ENCODE measurements around the gene CCDC150. TPM values are rescaled to one million over a fixed set of nuclear protein-coding genes. Genes with fewer than 3 reads are reported as not detected.

Gene CCDC150
- total RNA-seq, 1 experiment from 2014 or later: 29.2 TPM

- POLR2A ChIA-PET: no interaction called here
Measured at GRCh38 chr2:196737046-196737445, 97.5 kb downstream of the CCDC150 start.

GRCh38 chr2:196739031-196739430, 99.5 kb downstream of the CCDC150 start:
- H3K36me3 ChIP-seq (ENCODE audit: control insufficient read depth in 1 of 2, insufficient read depth in 2 of 2, low read length in 2 of 2): 0 out of 4 replicates have a peak, but pooled peaks cover 0 to 3% of the 10 kb centered on the region in 2 experiments
- POLR2A ChIA-PET: interaction anchor here (1.1 kb wide), 1 partner anchor 9 kb away, joined by 4 read pairs; no protein-coding TSS in a partner anchor
- H3K9me2 ChIP-seq (ENCODE audit: insufficient read depth): no peaks in the 10 kb centered on the region
- H3K9me3 ChIP-seq (ENCODE audit: control insufficient read depth in 1 of 2, insufficient read depth in 1 of 2, low read depth in 1 of 2, low read length in 2 of 2): no peaks in the 10 kb centered on the region
- intact Hi-C loops (cut with micrococcal nuclease): no loop called here
- H3K27ac ChIP-seq (ENCODE audit: low read depth, low read length): no peak overlapping the region
- CTCF ChIA-PET: interaction anchor here (2.0 kb wide), 1 partner anchor 12 kb away, joined by 6 read pairs; no protein-coding TSS in a partner anchor
- no TSS peak for BruUV-seq (replicated peaks)
- H4K20me1 ChIP-seq (ENCODE audit: insufficient read depth): no peaks in the 10 kb centered on the region
- no peaks in the 10 kb centered on the region for H3K4me1 ChIP-seq (ENCODE audit: control insufficient read depth in 1 of 2, insufficient read depth in 2 of 2, low read length in 2 of 2)
- no peaks in the 10 kb centered on the region for H3K27me3 ChIP-seq (ENCODE audit: insufficient read depth, low read length)
- no peaks in the 10 kb centered on the region for H3K79me2 ChIP-seq (ENCODE audit: insufficient read depth, low read length)
- H3K4me3 ChIP-seq (replicated peaks in 1 of 2; ENCODE audit: low read depth in 1 of 2, low read length in 2 of 2): no peak overlapping the region
- RAD21 ChIA-PET (ENCODE audit: low non-redundant PET in 1 of 2, low total read pairs in 2 of 2, uncharacterized antibody in 2 of 2, unreplicated experiment in 2 of 2): no interaction called here
- no peak overlapping the region for H3K4me2 ChIP-seq (ENCODE audit: low read length)
- no peak overlapping the region for H3K9ac ChIP-seq (ENCODE audit: low read length)
- no peak overlapping the region for H2AFZ ChIP-seq (ENCODE audit: low read depth, low read length, poor library complexity, severe bottlenecking)
- ATAC-seq (no peak), DNase-seq (ENCODE audit: low read depth, low spot score) (no peak)
- TF ChIP-seq, protein P1, sequence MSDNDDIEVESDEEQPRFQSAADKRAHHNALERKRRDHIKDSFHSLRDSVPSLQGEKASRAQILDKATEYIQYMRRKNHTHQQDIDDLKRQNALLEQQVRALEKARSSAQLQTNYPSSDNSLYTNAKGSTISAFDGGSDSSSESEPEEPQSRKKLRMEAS (IDR thresholded peaks at IDR 0.05): no peak
- TF ChIP-seq, protein P2, sequence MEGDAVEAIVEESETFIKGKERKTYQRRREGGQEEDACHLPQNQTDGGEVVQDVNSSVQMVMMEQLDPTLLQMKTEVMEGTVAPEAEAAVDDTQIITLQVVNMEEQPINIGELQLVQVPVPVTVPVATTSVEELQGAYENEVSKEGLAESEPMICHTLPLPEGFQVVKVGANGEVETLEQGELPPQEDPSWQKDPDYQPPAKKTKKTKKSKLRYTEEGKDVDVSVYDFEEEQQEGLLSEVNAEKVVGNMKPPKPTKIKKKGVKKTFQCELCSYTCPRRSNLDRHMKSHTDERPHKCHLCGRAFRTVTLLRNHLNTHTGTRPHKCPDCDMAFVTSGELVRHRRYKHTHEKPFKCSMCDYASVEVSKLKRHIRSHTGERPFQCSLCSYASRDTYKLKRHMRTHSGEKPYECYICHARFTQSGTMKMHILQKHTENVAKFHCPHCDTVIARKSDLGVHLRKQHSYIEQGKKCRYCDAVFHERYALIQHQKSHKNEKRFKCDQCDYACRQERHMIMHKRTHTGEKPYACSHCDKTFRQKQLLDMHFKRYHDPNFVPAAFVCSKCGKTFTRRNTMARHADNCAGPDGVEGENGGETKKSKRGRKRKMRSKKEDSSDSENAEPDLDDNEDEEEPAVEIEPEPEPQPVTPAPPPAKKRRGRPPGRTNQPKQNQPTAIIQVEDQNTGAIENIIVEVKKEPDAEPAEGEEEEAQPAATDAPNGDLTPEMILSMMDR (IDR thresholded peaks at IDR 0.05 in 2 of 3, conservative IDR thresholded peaks at IDR 0.05 in 1 of 3; ENCODE audit: borderline replicate concordance in 1 of 3, insufficient read depth in 1 of 3, low read depth in 2 of 3, low read length in 2 of 3): no peak
- TF ChIP-seq FOSL1 (IDR thresholded peaks at IDR 0.05; ENCODE audit: low read depth): no peak
- no peak for TF ChIP-seq SIN3A (IDR thresholded peaks at IDR 0.05; ENCODE audit: low read depth)
- no peak for TF ChIP-seq YY1 (IDR thresholded peaks at IDR 0.05; ENCODE audit: extremely low read depth, insufficient replicate concordance, low read depth, low read length)
- TF ChIP-seq CEBPB (IDR thresholded peaks at IDR 0.05; ENCODE audit: low read depth): no peak
- TF ChIP-seq EZH2 (IDR thresholded peaks at IDR 0.05): no peak
- no peak for TF ChIP-seq CBX3 (IDR thresholded peaks at IDR 0.05; ENCODE audit: low read depth)
- TF ChIP-seq POLR2AphosphoS5 (IDR thresholded peaks at IDR 0.05; ENCODE audit: low read depth, low read length): no peak
- TF ChIP-seq ZNF274 (IDR thresholded peaks at IDR 0.05; ENCODE audit: low read depth, low read length): no peak
- no peak for TF ChIP-seq ZFX (IDR thresholded peaks at IDR 0.05)
- TF ChIP-seq, protein P3, sequence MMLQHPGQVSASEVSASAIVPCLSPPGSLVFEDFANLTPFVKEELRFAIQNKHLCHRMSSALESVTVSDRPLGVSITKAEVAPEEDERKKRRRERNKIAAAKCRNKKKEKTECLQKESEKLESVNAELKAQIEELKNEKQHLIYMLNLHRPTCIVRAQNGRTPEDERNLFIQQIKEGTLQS (IDR thresholded peaks at IDR 0.05): no peak
- no peak for TF ChIP-seq EZH2phosphoT487 (IDR thresholded peaks at IDR 0.05; ENCODE audit: borderline replicate concordance)

More at GRCh38 chr2:196737046-196737445, 97.5 kb downstream of the CCDC150 start:
- ATAC-seq: no peak
- Histone ChIP-seq H3K9me3 (ENCODE audit: control insufficient read depth in 1 of 2, insufficient read depth in 1 of 2, low read depth in 1 of 2, low read length in 2 of 2) (no peaks in the 10 kb centered on the region), H3K9ac (ENCODE audit: low read length) (no peak overlapping the region), H3K4me1 (ENCODE audit: control insufficient read depth in 1 of 2, insufficient read depth in 2 of 2, low read length in 2 of 2) (no peaks in the 10 kb centered on the region), H3K27ac (ENCODE audit: low read depth, low read length) (no peak overlapping the region), H2AFZ (ENCODE audit: low read depth, low read length, poor library complexity, severe bottlenecking) (no peak overlapping the region), H4K20me1 (ENCODE audit: insufficient read depth) (no peaks in the 10 kb centered on the region), H3K4me2 (ENCODE audit: low read length) (no peak overlapping the region), H3K36me3 (ENCODE audit: control insufficient read depth in 1 of 2, insufficient read depth in 2 of 2, low read length in 2 of 2) (peaks cover 0 to 7% of the 10 kb centered on the region in 2 experiments; a peak in 1 of 4 replicates), H3K9me2 (ENCODE audit: insufficient read depth) (no peaks in the 10 kb centered on the region), H3K27me3 (ENCODE audit: insufficient read depth, low read length) (no peaks in the 10 kb centered on the region), H3K4me3 (replicated peaks in 1 of 2; ENCODE audit: low read depth in 1 of 2, low read length in 2 of 2) (no peak overlapping the region), H3K79me2 (ENCODE audit: insufficient read depth, low read length) (no peaks in the 10 kb centered on the region)
- no TSS peak for BruUV-seq (replicated peaks)
- RAD21 ChIA-PET (ENCODE audit: low non-redundant PET in 1 of 2, low total read pairs in 2 of 2, uncharacterized antibody in 2 of 2, unreplicated experiment in 2 of 2): no interaction called here
- intact Hi-C loops (cut with micrococcal nuclease): no loop called here
- TF ChIP-seq, protein P2 (IDR thresholded peaks at IDR 0.05 in 2 of 3, conservative IDR thresholded peaks at IDR 0.05 in 1 of 3; ENCODE audit: borderline replicate concordance in 1 of 3, insufficient read depth in 1 of 3, low read depth in 2 of 3, low read length in 2 of 3): no peak
- TF ChIP-seq JUND (IDR thresholded peaks at IDR 0.05): no peak
- TF ChIP-seq EGR1 (IDR thresholded peaks at IDR 0.05; ENCODE audit: low read depth): no peak
- CTCF ChIA-PET: interaction anchor here (1.5 kb wide), 1 partner anchor 14 kb away, joined by 6 read pairs; no protein-coding TSS in a partner anchor
- no peak for DNase-seq (ENCODE audit: low read depth, low spot score)
